K562 (cell line): Measurements from ENCODE around the gene RHPN2. TPM values are rescaled to one million over a fixed set of nuclear protein-coding genes. Genes with fewer than 3 reads are reported as not detected.

Experiments
- ADNP ChIP-seq: fragments of 200-800 bp; sonication (Bioruptor generic); IDR thresholded peaks from 2 replicates; pipeline ENCODE4 v1.6.1; 2016; ENCODE audit warnings: missing genetic modification characterization, missing compliant biosample characterization
- CGGBP1 ChIP-seq: fragments of 250-450 bp; sonication (Bioruptor Pico); IDR thresholded peaks from 2 replicates; pipeline ENCODE4 v1.9.0; 2021; ENCODE audit warnings: mild to moderate bottlenecking
- COPS2 ChIP-seq: fragments of 450-650 bp; conservative IDR thresholded peaks from 2 replicates; pipeline ENCODE4 v1.6.1; 2016; ENCODE audit warnings: mild to moderate bottlenecking, moderate library complexity
- ESRRB ChIP-seq: fragments of 250-450 bp; sonication (Bioruptor Pico); IDR thresholded peaks from 2 replicates; pipeline ENCODE4 v1.5.0; 2020; ENCODE audit warnings: mild to moderate bottlenecking, moderate library complexity, borderline replicate concordance
- FOXK1 ChIP-seq: sonication (generic); formaldehyde crosslinking; IDR thresholded peaks from 2 replicates; pipeline ENCODE4 v1.8.0; 2022; ENCODE audit warnings: missing genetic modification reagents, mild to moderate bottlenecking, borderline replicate concordance
- GMEB1 ChIP-seq: fragments of 250-450 bp; sonication (Bioruptor Pico); IDR thresholded peaks from 2 replicates; pipeline ENCODE4 v1.4.0; 2020; ENCODE audit warnings: mild to moderate bottlenecking
- HEY1 ChIP-seq: fragments of 250-450 bp; sonication (Bioruptor Pico); IDR thresholded peaks from 2 replicates; pipeline ENCODE4 v1.5.0; 2020; ENCODE audit warnings: mild to moderate bottlenecking, moderate library complexity, borderline replicate concordance
- HMG20B ChIP-seq: fragments of 250-450 bp; sonication (Bioruptor Pico); IDR thresholded peaks from 2 replicates; pipeline ENCODE4 v1.5.0; 2021; ENCODE audit warnings: mild to moderate bottlenecking
- HNRNPK ChIP-seq: fragments of 200-400 bp; formaldehyde crosslinking; IDR thresholded peaks from one replicate; pipeline ENCODE4 v1.6.1; 2018; ENCODE audit warnings: mild to moderate bottlenecking, low read depth, low read length; ENCODE audit not compliant: poor library complexity, severe bottlenecking
- KAT8 ChIP-seq: fragments of 450-650 bp; IDR thresholded peaks from 2 replicates; pipeline ENCODE4 v1.6.1; 2016; ENCODE audit warnings: low read depth, mild to moderate bottlenecking
- MTA1 ChIP-seq: fragments of 450-650 bp; IDR thresholded peaks from 2 replicates; pipeline ENCODE4 v1.6.1; 2017; ENCODE audit warnings: borderline replicate concordance
- PHF20 ChIP-seq: fragments of 450-650 bp; IDR thresholded peaks from 2 replicates; pipeline ENCODE4 v1.6.1; 2018; ENCODE audit not compliant: partially characterized antibody
- RNF219 ChIP-seq: fragments of 250-450 bp; sonication (Bioruptor Pico); IDR thresholded peaks from 2 replicates; pipeline ENCODE4 v1.5.0; 2022; ENCODE audit warnings: mild to moderate bottlenecking
- SIRT6 ChIP-seq: IDR thresholded peaks from one replicate; pipeline ENCODE4 v1.6.1; 2012; ENCODE audit warnings: low read depth, mild to moderate bottlenecking, control low read depth, inconsistent platforms, low read length, moderate library complexity
- ZFPM2 ChIP-seq: fragments of 250-450 bp; sonication (Bioruptor Pico); IDR thresholded peaks from 2 replicates; pipeline ENCODE4 v1.5.1; 2022; ENCODE audit warnings: mild to moderate bottlenecking
- ZNF146 ChIP-seq: IDR thresholded peaks from one replicate; pipeline ENCODE4 v1.6.1; 2018; ENCODE audit warnings: missing compliant biosample characterization; ENCODE audit not compliant: unreplicated experiment
- ZNF324 ChIP-seq: fragments of 250-450 bp; sonication (Bioruptor Pico); IDR thresholded peaks from 2 replicates; pipeline ENCODE4 v1.4.0; 2020; ENCODE audit warnings: mild to moderate bottlenecking
- ZNF668 ChIP-seq: fragments of 250-450 bp; sonication (Bioruptor Pico); IDR thresholded peaks from 2 replicates; pipeline ENCODE4 v1.8.0; 2022; ENCODE audit warnings: mild to moderate bottlenecking, inconsistent platforms
- ZSCAN32 ChIP-seq: fragments of 450-650 bp; formaldehyde crosslinking; IDR thresholded peaks from 2 replicates; pipeline ENCODE4 v1.4.0; 2020; ENCODE audit warnings: mild to moderate bottlenecking, moderate library complexity
- polyA plus RNA-seq, 8 experiments: library from polyadenylated mRNA; depleted of rRNA in 4 of 8; stranded (reverse) in 5 of 8; unstranded in 3 of 8; fragments of >200 nt; fragmentation: Nextera tagmentation in 2 of 8; fragmentation: Illumina TruSeq in 1 of 8; extraction: Ambion mirVana in 2 of 8; extraction: Trizol in 1 of 8; gene quantifications; 2 replicates each; pipeline versions ENCODE4 v1.2.1 to v1.2.3, GENCODE V29; 2011 to 2014; ENCODE audit warnings: inconsistent platforms in 1 of 8, missing spikeins in 1 of 8
- total RNA-seq, 7 experiments: library from RNA; depleted of rRNA in 6 of 7; stranded (reverse); fragments of >200 nt in 6 of 7; fragmentation: Illumina TruSeq in 2 of 7; extraction: Trizol in 2 of 7; gene quantifications; 2 replicates each; pipeline versions ENCODE4 v1.2.1 to v1.2.3, GENCODE V29; 2011 to 2021; ENCODE audit warnings: low replicate concordance in 1 of 7

The RHPN2 gene
- total and polyA plus RNA-seq, 9 of the 15 experiments (the other 6 are each of a cell fraction or from before 2014, with no cell fraction given): 0.63 to 9.9 (median 3.2) TPM

GRCh38 chr19:33000510-33000909, 64.2 kb downstream of the RHPN2 start (continued):
- TF ChIP-seq GMEB1 (no peak), CGGBP1 (CRISPR knock-in tag) (no peak), HEY1 (CRISPR knock-in tag) (no peak), RNF219 (CRISPR knock-in tag) (no peak), MTA1 (no peak), ADNP (tag) (no peak), ZNF146 (CRISPR knock-in tag) (no peak), KAT8 (no peak), FOXK1 (CRISPR knock-in tag) (no peak), ESRRB (CRISPR knock-in tag) (no peak), HMG20B (no peak), ZSCAN32 (CRISPR knock-in tag) (no peak), ZNF668 (CRISPR knock-in tag) (no peak), ZNF324 (CRISPR knock-in tag) (no peak), COPS2 (no peak), PHF20 (no peak), HNRNPK (no peak), SIRT6 (no peak), ZFPM2 (CRISPR knock-in tag) (no peak)
